Measurements from ENCODE around the gene CHST11. TPM values are rescaled to one million over a fixed set of nuclear protein-coding genes. Genes with fewer than 3 reads are reported as not detected.

The CHST11 gene
- total RNA-seq, 1 experiment from 2014 or later = 1.1 TPM

DNA sequence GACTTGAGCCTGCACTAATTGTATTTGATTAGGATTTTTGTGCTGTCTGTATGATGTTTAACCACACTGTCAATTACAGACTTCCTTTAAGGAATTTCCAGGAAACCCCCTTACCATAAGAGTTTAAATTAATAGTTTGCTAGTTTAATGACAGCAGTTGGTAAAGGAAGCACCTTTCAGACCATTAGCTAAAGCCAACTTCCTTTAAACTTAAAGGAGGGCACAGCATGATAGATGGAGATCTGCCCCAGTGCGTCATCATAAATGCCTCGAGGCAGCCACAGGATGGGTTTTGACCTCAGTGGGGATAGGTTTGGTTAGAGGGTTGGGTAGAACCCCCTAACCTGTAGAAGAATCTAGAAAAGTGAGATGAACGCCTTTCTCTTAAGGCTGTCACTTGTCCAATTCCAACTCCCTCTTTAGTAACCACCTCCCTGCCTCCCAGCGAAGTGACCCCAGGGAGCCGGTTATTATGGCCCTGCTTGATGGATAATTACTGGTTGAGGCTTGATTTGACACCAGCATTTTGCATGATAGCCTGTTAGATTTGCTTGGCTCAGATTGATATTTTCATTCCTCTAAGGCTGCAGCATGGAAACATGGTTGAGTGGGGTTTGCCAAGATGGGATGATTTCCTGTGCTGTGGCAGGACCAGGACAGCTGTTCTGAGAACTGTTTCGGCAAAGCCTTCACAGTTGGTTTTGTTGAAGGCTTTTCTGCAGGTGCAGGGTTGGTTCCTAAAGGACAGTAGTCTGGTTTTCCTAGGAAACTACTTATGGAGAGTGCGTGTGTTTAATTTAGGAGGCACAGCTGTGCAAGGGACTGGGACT is 62.7 kb downstream of the CHST11 start:
- H3K9me3 Mint-ChIP-seq (ENCODE audit: low read depth, unreplicated experiment) = no peaks in the 10 kb centered on the region
- no peak for DNase-seq
- no peak overlapping the region for H3K4me3 Mint-ChIP-seq (ENCODE audit: low read depth, unreplicated experiment)
- CTCF ChIA-PET = no interaction called here
- no peaks in the 10 kb centered on the region for H3K36me3 Mint-ChIP-seq (ENCODE audit: insufficient read depth, unreplicated experiment)
- peaks cover 82% of the 10 kb centered on the region for H3K27me3 Mint-ChIP-seq (ENCODE audit: unreplicated experiment)
- H3K27ac Mint-ChIP-seq (ENCODE audit: unreplicated experiment) = no peak overlapping the region
- TF ChIP-seq CTCF (IDR thresholded peaks at IDR 0.05; ENCODE audit: unreplicated experiment) = no peak
- intact Hi-C loops (cut with micrococcal nuclease; ENCODE audit: unreplicated experiment) = no loop called here
- H3K4me1 Mint-ChIP-seq (ENCODE audit: low read depth, unreplicated experiment) = no peaks in the 10 kb centered on the region
- BruUV-seq (replicated peaks) = no TSS peak

DNA sequence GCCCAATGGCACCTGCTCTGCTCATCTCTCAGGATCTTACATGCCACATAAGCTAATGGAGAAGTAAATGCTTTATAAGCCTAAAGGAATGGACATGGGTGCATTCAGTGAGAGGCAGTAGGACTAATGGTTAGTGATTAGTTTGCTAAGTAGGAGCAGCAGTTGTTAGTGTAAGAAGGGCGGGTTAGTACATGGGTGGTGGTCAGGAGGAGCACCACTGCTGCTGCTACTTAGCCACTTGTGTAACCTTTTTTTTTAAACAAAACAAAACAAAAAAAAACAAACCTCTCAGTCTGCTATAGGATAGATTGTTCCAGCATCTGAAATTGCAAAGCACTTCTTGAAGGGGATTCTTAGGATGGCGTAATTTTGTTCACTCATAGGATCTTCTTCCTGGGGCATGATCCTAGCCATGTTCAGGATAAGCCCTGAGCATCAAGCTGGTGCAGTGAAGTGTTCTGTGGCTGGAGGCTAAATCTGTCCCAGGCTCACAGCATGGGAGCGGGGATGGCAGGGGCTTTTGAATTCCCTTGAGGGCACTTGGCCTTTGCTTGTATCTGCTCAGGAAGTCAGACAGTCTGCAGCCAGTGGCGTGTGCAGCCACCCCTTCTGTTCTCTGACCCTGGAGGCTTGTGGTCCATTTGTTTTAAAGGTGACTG is 63.6 kb downstream of the CHST11 start:
- no peak for TF ChIP-seq CTCF (IDR thresholded peaks at IDR 0.05; ENCODE audit: unreplicated experiment)
- CTCF ChIA-PET = no interaction called here
- no peak overlapping the region for H3K27ac Mint-ChIP-seq (ENCODE audit: unreplicated experiment)
- H3K9me3 Mint-ChIP-seq (ENCODE audit: low read depth, unreplicated experiment) = no peaks in the 10 kb centered on the region
- H3K36me3 Mint-ChIP-seq (ENCODE audit: insufficient read depth, unreplicated experiment) = no peaks in the 10 kb centered on the region
- no peak for DNase-seq
- intact Hi-C loops (cut with micrococcal nuclease; ENCODE audit: unreplicated experiment) = no loop called here
- no peaks in the 10 kb centered on the region for H3K4me1 Mint-ChIP-seq (ENCODE audit: low read depth, unreplicated experiment)
- no peak overlapping the region for H3K4me3 Mint-ChIP-seq (ENCODE audit: low read depth, unreplicated experiment)
- peaks cover 78% of the 10 kb centered on the region for H3K27me3 Mint-ChIP-seq (ENCODE audit: unreplicated experiment)
- BruUV-seq (replicated peaks) = no TSS peak

DNA sequence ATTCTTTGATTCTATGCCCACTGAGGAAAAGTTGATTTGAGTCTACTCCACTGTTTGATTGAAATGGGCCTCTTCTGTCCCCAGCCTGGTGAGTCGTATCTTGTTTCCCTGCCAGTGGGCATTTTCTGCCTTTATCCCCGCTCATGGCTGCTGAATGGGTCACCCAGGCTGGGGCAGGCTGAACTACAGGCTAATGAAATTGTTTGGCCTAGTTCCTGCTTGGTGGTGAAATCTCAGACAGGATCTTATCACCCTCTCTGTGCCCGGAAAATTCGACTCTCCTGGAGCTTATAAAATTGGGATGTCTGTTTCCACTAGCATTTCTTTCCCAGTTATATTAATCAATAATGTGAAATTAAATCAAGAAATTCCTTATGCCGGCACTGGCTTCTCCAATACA is 65.0 kb downstream of the CHST11 start:
- Mint-ChIP-seq H3K27ac (ENCODE audit: unreplicated experiment) (no peak overlapping the region), H3K27me3 (ENCODE audit: unreplicated experiment) (peaks cover 70% of the 10 kb centered on the region), H3K4me3 (ENCODE audit: low read depth, unreplicated experiment) (no peak overlapping the region), H3K4me1 (ENCODE audit: low read depth, unreplicated experiment) (no peaks in the 10 kb centered on the region), H3K36me3 (ENCODE audit: insufficient read depth, unreplicated experiment) (no peaks in the 10 kb centered on the region), H3K9me3 (ENCODE audit: low read depth, unreplicated experiment) (no peaks in the 10 kb centered on the region)
- CTCF ChIA-PET = no interaction called here
- intact Hi-C loops (cut with micrococcal nuclease; ENCODE audit: unreplicated experiment) = no loop called here
- DNase-seq = no peak
- no peak for TF ChIP-seq CTCF (IDR thresholded peaks at IDR 0.05; ENCODE audit: unreplicated experiment)
- BruUV-seq (replicated peaks) = no TSS peak

DNA sequence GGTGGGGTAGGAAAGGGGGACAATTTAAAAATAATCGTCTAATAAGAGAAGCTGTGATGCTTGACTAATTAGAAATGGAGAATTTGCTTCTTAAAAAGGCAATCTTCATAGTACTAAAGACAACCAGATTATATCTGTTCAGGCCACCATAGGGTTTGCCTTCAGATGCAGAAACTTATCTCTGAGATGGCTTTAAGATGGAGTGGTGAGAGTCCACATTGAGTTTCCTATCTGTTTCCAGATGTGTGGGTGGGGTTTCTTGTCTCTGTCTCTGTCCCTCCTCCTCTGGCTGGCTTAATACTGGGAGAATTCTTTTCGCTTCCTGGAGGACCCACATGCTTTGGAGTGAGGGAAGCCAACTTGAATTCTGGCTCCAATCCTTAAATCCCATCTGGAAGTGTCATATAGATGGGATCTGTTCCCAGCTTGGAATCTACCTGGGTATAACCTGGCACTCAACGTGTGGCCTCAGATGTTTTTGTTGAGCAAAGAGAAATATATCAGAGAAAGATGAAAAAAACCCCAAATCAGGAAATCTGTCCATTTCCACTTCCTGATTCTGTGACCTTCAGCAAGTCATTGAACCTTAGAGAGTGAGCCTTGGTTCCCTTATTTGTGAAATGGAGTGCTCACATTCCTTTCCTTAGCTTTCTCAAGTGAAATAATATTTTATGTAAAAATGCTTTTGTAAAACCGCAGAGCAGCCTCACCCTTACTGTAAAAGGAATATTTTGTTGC is 66.4 kb downstream of the CHST11 start:
- Mint-ChIP-seq H3K27me3 (ENCODE audit: unreplicated experiment) (peaks cover 72% of the 10 kb centered on the region), H3K4me3 (ENCODE audit: low read depth, unreplicated experiment) (no peak overlapping the region), H3K36me3 (ENCODE audit: insufficient read depth, unreplicated experiment) (no peaks in the 10 kb centered on the region), H3K4me1 (ENCODE audit: low read depth, unreplicated experiment) (no peaks in the 10 kb centered on the region), H3K27ac (ENCODE audit: unreplicated experiment) (no peak overlapping the region), H3K9me3 (ENCODE audit: low read depth, unreplicated experiment) (no peaks in the 10 kb centered on the region)
- intact Hi-C loops (cut with micrococcal nuclease; ENCODE audit: unreplicated experiment) = no loop called here
- DNase-seq = no peak
- no TSS peak for BruUV-seq (replicated peaks)
- CTCF ChIA-PET = no interaction called here
- no peak for TF ChIP-seq CTCF (IDR thresholded peaks at IDR 0.05; ENCODE audit: unreplicated experiment)
